Fibroblast of the aortic adventitia (primary cell): ENCODE measurements around the gene OPCML. TPM values are rescaled to one million over a fixed set of nuclear protein-coding genes. Genes with fewer than 3 reads are reported as not detected.

ENCODE experiments used
- DNase-seq: peaks from one replicate; pipeline ENCODE4 v3.0.0-alpha.2; 2010; ENCODE audit warnings: low read depth
- H3K4me3 ChIP-seq: 2 replicates; pipeline ENCODE4 v1.5.1; 2011; ENCODE audit warnings: low read depth, mild to moderate bottlenecking, control low read depth, low read length, moderate library complexity
- total RNA-seq: library from RNA; depleted of rRNA; stranded (reverse); fragments of >200 nt; gene quantifications from 2 replicates; pipeline ENCODE4 v1.2.3, GENCODE V29; 2012; ENCODE audit warnings: low replicate concordance
- TF ChIP-seq, protein P1 (sequence below): IDR thresholded peaks from 2 replicates; pipeline ENCODE4 v1.5.1; 2011; ENCODE audit warnings: mild to moderate bottlenecking, low read length, control low read depth, inconsistent platforms; ENCODE audit not compliant: insufficient read depth

The OPCML gene
- total RNA-seq, 1 donor: 0.18 TPM

DNA sequence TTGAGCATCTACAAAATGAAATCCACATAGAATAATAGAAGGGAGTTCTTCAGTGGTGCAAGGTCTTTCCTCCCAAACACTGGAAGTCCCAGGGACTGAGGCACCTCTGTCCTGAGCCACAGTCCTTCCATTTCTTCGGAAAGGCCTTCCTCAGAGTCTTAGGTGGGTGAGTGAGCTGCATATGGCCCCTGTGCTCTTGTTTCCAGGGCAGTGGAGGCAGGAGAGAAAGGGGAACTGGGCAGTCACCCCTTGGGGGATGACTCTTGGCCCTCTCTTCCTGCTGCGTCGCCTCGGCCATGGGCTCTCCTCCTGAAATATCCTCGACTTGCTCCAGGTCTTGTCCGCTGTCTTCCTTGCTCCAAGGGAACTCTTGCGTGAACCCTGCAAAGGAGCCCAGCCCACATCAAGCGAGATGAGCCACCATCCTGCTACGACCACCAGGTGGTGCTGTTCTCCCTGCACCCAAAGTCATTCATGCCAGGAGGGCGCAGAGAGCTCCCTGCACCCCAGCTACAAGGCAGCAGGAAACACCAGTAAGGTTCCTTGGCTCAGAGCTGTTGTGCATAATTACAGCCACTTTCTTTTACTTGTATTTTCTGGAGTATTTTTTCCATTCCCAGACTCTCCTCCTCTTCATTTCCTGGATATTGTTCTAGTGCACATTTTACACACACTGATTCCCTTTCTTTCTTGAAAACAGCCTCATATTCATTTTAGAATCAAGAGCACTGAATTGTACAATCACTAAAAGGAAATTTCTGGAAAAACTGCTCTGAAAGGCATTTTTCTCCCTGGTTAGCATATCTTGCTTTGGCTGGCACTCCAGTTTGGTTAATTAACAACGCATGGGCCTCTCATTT lies 397.8 kb downstream of the OPCML start:
- no peak overlapping the region for H3K4me3 ChIP-seq
- TF ChIP-seq, protein P1, sequence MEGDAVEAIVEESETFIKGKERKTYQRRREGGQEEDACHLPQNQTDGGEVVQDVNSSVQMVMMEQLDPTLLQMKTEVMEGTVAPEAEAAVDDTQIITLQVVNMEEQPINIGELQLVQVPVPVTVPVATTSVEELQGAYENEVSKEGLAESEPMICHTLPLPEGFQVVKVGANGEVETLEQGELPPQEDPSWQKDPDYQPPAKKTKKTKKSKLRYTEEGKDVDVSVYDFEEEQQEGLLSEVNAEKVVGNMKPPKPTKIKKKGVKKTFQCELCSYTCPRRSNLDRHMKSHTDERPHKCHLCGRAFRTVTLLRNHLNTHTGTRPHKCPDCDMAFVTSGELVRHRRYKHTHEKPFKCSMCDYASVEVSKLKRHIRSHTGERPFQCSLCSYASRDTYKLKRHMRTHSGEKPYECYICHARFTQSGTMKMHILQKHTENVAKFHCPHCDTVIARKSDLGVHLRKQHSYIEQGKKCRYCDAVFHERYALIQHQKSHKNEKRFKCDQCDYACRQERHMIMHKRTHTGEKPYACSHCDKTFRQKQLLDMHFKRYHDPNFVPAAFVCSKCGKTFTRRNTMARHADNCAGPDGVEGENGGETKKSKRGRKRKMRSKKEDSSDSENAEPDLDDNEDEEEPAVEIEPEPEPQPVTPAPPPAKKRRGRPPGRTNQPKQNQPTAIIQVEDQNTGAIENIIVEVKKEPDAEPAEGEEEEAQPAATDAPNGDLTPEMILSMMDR: peak; percentile 16
- no peak for DNase-seq

DNA sequence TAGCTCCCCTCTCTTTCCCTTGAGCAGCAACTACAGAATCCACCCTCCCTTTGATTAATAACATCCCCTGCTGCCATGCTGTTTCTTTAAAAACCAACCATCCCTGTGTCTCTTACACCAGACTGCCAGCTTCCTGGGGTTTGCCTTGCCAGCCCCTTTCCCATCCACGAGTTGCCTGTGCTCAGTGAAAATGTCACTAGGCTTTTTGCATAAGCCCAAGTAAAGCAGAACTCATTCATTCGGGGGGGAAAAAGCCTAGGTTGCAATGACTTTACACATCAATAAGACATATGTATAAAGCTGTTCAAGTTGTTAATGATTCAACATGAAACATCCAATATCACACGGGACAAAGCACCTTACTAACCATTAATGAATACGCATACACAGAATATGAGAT lies 398.7 kb downstream of the OPCML start:
- DNase-seq: no peak
- no peak overlapping the region for H3K4me3 ChIP-seq
- TF ChIP-seq, protein P1: no peak

DNA sequence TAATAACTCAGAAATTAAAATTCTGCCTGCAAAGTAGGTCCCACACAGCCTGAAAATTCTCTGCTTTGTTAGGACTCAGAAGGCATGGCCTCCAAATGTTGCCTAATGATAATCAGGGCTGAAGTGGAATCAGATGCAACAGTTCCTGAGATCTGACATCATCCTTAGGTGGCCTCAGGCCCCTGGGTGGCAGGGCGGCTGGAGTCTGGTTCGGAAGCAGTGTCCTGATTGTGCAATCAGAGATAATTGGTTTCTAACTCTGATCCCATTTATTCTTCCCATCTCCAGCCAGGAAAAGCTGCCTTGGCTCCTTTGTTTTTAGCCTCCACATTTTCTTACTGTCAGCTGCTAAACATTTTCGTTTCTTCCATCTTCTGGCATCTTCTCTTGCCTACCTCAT lies 399.3 kb downstream of the OPCML start:
- TF ChIP-seq, protein P1: no peak
- DNase-seq: no peak
- no peak overlapping the region for H3K4me3 ChIP-seq

DNA sequence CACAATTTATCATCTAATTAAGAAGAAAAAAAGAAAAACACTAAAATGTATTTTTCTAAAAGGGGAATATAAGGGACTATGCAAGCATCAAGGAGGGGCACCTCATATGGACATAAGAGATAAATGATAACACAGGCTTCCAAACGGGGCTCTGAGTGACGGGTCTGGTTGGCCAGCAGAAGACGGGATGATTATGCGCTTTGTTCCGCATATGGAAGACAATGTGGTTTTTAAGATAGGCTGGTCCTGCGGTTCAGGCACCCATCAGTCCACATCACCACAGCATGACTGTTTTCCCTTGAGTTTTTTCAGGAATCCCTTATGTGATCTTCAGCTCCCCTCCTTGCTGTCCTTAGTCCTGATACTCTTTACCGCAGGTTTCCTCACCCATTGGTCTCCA lies 404.6 kb downstream of the OPCML start:
- H3K4me3 ChIP-seq: no peak overlapping the region
- TF ChIP-seq, protein P1: no peak
- DNase-seq: no peak

DNA sequence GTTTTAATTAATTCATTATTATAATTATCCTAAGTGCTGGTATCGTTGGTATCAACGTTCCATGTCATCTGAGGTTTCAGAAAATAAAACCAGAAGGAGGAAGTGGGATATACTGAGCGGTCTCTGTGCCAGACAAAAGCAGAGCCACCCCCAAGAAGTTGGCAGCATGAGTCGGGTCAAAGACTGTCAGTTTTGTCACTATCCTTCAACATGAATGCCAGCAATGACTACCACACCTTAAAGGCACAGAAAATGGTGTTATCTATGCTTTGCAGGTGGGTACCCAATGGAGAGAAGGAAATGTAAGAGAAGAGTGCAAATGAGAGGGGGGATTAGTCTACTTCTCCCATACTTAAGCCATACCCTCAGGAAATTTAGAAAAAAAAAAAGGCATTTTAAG lies 408.5 kb downstream of the OPCML start:
- TF ChIP-seq, protein P1: no peak
- no peak for DNase-seq
- no peak overlapping the region for H3K4me3 ChIP-seq

DNA sequence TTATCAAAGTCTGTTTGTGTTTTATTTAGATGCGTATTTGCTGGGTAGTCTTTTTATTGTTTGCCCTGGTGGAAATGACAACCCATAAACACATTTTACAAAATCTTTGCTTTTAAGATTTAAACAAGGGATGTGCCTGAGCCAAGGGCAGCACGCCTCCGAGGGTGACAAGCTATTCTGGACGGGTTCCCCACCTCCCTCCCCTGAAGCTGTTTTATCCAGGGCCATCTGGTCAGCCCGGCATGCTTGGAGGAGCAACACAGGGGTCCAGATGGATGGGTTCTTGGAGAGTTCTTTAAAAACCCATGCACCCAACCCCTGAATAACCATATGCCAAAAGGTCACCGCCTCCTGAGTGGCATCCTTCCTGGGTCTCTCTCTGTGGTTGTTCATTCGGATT lies 408.9 kb downstream of the OPCML start:
- H3K4me3 ChIP-seq: no peak overlapping the region
- TF ChIP-seq, protein P1: no peak
- DNase-seq: no peak
